SU-DHL-6 (cell line): ENCODE results near the gene FOSL2.

Experiments used
- CTCF ChIP-seq: fragments of 200-600 bp; sonication (generic); IDR thresholded peaks from one replicate; pipeline ENCODE4 v1.5.1; 2017; ENCODE audit warnings: antibody characterized with exemption, mild to moderate bottlenecking, low read length, moderate library complexity; ENCODE audit not compliant: insufficient read depth, poor library complexity, severe bottlenecking
- EZH2phosphoT487 ChIP-seq: fragments of 200-600 bp; sonication (generic), shearing (Covaris generic); conservative IDR thresholded peaks from 2 replicates; pipeline ENCODE4 v1.6.1; 2018; ENCODE audit warnings: mild to moderate bottlenecking, antibody characterized with exemption, low read length, moderate library complexity, mixed read lengths

- TF ChIP-seq CTCF (no peak), EZH2phosphoT487 (no peak)
These were observed 18.3 kb upstream of the FOSL2 start for GRCh38 chr2:28374331-28374730.
